Fibroblast of peridontal ligament (primary cell): ENCODE results near the gene WDPCP.
"Not testable (repeated sequence)": the region's sequence is repeated elsewhere in the genome, so short reads cannot be mapped to it uniquely, and the experiment has no call there.

Experiments
- DNase-seq: peaks from one replicate; pipeline ENCODE4 v3.0.0-alpha.2; 2010; ENCODE audit errors: extremely low read depth

Gene WDPCP

GRCh38 chr2:63118821-63119220 lies 469.5 kb downstream of the WDPCP start:
- no peak for DNase-seq

DNA sequence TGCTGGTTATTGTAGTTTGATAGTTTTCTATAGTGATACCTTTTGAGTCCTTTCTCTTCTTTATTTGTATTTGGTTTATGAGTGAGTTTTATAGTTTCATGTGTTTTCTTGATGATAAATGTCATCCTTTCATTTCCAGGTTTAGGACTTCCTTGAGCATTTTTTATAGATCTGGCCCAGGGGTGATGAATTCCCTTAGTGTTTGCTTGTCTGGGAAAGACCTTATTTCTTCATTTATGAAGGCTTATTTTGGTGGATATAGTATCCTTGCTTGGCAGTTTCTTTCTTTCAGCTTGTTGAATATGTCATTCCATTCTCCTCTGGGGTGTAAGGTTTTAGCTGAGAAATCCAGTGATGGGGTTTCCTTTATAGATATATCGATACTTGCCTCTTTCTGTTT lies 483.8 kb downstream of the WDPCP start:
- no peak for DNase-seq

- DNase-seq = no peak
These were observed 486.3 kb downstream of the WDPCP start for GRCh38 chr2:63101954-63102353.

GRCh38 chr2:63099032-63099431 lies 489.2 kb downstream of the WDPCP start:
- DNase-seq = no peak

DNA sequence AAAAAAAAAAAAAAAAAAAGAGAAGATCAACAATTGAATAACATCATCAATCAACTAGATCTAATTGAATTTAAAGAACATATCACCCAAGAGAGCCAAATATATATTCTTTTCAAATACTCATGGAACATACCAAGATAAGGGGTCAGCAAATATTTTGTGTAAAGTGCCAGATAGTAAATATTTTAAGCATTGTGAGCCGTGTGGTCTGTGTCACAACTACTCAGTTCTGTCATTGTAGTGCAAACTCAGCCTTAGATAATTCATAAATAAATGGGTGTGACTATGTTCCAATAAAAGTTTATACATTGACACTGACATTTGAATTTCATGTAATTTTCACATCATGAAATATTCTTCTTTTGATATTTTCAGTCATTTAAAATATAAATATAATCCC lies 491.8 kb downstream of the WDPCP start:
- DNase-seq = no peak

GRCh38 chr2:63093502-63093901 lies 494.8 kb downstream of the WDPCP start:
- DNase-seq = no peak

DNA sequence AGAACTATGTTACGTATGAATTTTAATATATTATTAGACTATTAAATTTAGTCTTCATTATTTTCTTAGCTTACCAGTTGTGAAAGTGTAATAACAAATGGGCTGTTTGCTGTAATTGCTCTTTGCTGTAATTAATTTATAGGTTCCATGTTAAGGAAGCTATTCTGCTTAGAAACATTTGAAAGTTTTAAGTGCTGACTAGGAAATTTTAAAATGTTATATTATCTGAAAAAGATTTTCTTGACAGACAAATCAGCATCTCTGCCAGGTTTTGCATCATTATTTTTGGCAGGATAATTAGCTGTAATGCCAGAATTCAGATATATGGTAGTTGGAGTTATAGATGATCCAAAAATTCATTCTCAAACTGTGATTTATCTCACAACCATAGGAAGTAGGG lies 495.4 kb downstream of the WDPCP start:
- no peak for DNase-seq

- no peak for DNase-seq
These were observed 495.9 kb downstream of the WDPCP start for GRCh38 chr2:63092401-63092800.

DNA sequence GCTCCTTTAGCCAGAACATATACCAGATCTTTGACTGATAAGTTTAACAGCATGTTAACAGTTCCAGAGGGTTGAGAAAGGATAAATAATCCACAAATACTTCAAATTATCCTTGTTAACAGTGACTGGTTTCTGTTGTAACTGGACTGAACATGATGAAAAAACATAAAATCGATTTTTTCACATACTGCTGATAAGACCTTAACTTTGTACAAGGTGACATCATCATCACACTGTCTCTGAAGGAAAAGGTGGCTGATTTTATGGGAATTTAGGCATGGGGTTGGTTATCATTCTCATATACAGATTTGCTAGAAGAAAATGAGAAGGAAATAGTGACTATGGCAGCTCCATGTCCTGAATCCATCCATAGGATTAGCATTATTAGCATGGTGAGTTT lies 501.6 kb downstream of the WDPCP start:
- DNase-seq = no peak

DNA sequence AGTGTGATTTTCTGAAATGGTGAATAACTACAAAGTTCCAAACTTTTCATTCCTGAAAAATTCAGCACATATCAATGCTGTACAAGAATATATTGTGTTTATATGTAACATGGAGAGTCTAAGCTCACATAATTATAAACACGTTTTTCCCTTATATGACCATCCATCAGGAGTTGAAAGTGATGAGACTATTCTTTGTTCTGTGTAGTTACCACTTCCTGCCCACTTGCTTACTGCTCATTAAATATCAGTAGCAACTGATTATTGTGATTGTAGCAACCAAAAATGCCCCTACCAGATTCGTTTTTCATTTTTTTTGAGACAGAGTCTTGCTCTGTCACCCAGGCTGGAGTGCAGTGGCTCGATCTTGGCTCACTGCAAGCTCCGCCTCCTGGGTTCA lies 506.9 kb downstream of the WDPCP start:
- DNase-seq = no peak

- DNase-seq = no peak
These were observed 509.2 kb downstream of the WDPCP start for GRCh38 chr2:63078852-63079606.

DNA sequence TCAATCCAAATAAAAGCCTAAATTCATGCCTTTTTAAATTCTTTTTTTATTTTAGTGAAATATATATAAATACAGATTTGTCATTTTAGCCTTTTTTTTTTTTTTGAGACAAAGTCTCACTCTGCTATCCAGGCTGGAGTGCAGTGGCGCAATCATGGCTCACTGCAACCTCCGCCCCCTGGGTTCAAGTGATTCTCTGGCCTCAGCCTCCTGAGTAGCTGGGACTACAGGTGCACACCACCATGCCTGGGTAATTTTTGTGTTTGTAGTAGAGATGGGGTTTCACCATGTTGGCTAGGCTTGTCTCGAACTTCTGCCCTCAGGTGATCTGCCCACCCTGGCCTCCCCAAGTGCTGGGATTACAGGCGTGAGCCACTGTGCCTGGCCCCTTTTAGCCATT lies 513.9 kb downstream of the WDPCP start:
- not testable (repeated sequence) for DNase-seq

DNA sequence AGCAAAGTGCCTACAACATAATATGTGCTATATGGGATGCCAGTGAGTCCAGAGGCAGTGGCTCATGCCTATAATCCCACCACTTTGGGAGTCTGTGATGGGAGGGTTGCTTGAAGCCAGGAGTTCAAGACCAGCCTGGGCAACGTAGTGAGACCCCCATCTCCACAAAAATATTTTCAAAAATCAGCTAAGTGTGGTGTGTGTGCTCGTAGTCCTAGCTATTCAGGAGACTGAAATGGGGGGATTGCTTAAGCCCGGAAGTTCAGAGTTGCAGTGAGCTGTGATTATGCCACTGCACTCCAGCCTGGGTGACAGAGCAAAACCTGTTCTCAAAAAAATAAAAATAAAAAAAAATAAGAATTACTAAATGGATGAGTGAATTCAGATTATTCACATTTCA lies 514.3 kb downstream of the WDPCP start:
- no peak for DNase-seq

- DNase-seq = no peak
These were observed 516.6 kb downstream of the WDPCP start for GRCh38 chr2:63071664-63072063.
